Stimulated activated CD8-positive, alpha-beta memory T cell treated with anti-CD3 and anti-CD28 coated beads, Interleukin-4, amount 100 ng/mL, for 1 hour (primary cell): Measurements from ENCODE around the gene NUP188.

Source experiments
- DNase-seq, 2 donors: peaks; one replicate each; pipeline ENCODE4 v3.0.0-alpha.2; 2020; ENCODE audit warnings: low read depth in 2 of 2, low spot score in 1 of 2

NUP188 gene

GRCh38 chr9:129007035-129007765 is 59.7 kb downstream of the NUP188 start:
- DNase-seq, result no peak

GRCh38 chr9:129007766-129008468 is 60.4 kb downstream of the NUP188 start:
- DNase-seq, result no peak

GRCh38 chr9:129008469-129008965 is 61.0 kb downstream of the NUP188 start:
- DNase-seq, result no peak

GRCh38 chr9:129008986-129009583 is 61.6 kb downstream of the NUP188 start:
- no peak for DNase-seq

GRCh38 chr9:129009584-129010141 is 62.2 kb downstream of the NUP188 start:
- no peak for DNase-seq

- no peak for DNase-seq
These were observed 62.9 kb downstream of the NUP188 start for GRCh38 chr9:129010267-129010975.

- DNase-seq, result no peak
These were observed 63.7 kb downstream of the NUP188 start for GRCh38 chr9:129011170-129011569.

- no peak for DNase-seq
These were observed 64.3 kb downstream of the NUP188 start for GRCh38 chr9:129011761-129012181.

- no peak for DNase-seq
These were observed 64.8 kb downstream of the NUP188 start for GRCh38 chr9:129012343-129012742.

- no peak for DNase-seq
These were observed 65.5 kb downstream of the NUP188 start for GRCh38 chr9:129012893-129013448.

GRCh38 chr9:129013674-129014073 is 66.2 kb downstream of the NUP188 start:
- no peak for DNase-seq

GRCh38 chr9:129014124-129014523 is 66.6 kb downstream of the NUP188 start:
- no peak for DNase-seq

GRCh38 chr9:129014608-129015007 is 67.1 kb downstream of the NUP188 start:
- DNase-seq, result no peak

- no peak for DNase-seq
These were observed 73.6 kb downstream of the NUP188 start for GRCh38 chr9:129021091-129021490.

GRCh38 chr9:129022037-129022436 is 74.5 kb downstream of the NUP188 start:
- DNase-seq, result no peak

GRCh38 chr9:129023036-129023907 is 75.8 kb downstream of the NUP188 start:
- no peak for DNase-seq

GRCh38 chr9:129023908-129024233 is 76.4 kb downstream of the NUP188 start:
- DNase-seq, result no peak

- no peak for DNase-seq
These were observed 79.1 kb downstream of the NUP188 start for GRCh38 chr9:129026442-129027223.

GRCh38 chr9:129027224-129027684 is 79.8 kb downstream of the NUP188 start:
- no peak for DNase-seq
